ENCODE measurements around the gene KASH5.
"Not testable (repeated sequence)": the region's sequence is repeated elsewhere in the genome, so short reads cannot be mapped to it uniquely, and the experiment has no call there.

KASH5 gene

GRCh38 chr19:49459388-49459787, 71.3 kb downstream of the KASH5 start:
- DNase-seq = no peak
- peaks cover 13 to 20% of the 10 kb centered on the region in 2 experiments for H3K36me3 ChIP-seq (ENCODE audit: control insufficient read depth in 1 of 2, insufficient read depth in 2 of 2, low read length in 2 of 2)
- no peaks in the 10 kb centered on the region for H3K79me2 ChIP-seq (ENCODE audit: control insufficient read depth, insufficient read depth, low read length, poor library complexity)
- no peak overlapping the region for H2AK5ac ChIP-seq (ENCODE audit: low read length)
- no peak overlapping the region for H3K4me2 ChIP-seq (ENCODE audit: low read length)
- no peak overlapping the region for H2AFZ ChIP-seq (ENCODE audit: insufficient read depth, low read length, poor library complexity)
- no peak overlapping the region for H3K27ac ChIP-seq (ENCODE audit: low read depth, low read length)
- H3K4ac ChIP-seq (ENCODE audit: low read depth, low read length) = no peak overlapping the region
- no peak overlapping the region for H3K4me3 ChIP-seq (ENCODE audit: low read depth, low read length)
- no peak overlapping the region for H4K91ac ChIP-seq (ENCODE audit: low read depth, low read length)
- no peak overlapping the region for H2BK5ac ChIP-seq (ENCODE audit: low read depth, low read length, poor library complexity)
- H3K4me1 ChIP-seq (ENCODE audit: control insufficient read depth in 1 of 2, insufficient read depth in 2 of 2, low read length in 2 of 2) = peaks cover 0 to 7% of the 10 kb centered on the region in 2 experiments
- H3K14ac ChIP-seq (ENCODE audit: low read length) = no peak overlapping the region
- H3K9ac ChIP-seq (ENCODE audit: low read length) = no peak overlapping the region
- H3K18ac ChIP-seq (ENCODE audit: low read length) = no peak overlapping the region
- no peak overlapping the region for H2BK120ac ChIP-seq (ENCODE audit: insufficient read depth, low read length, poor library complexity)
- H3K9me3 ChIP-seq (ENCODE audit: insufficient read depth, low read depth, low read length) = no peaks in the 10 kb centered on the region
- WGBS (ENCODE audit: extremely low coverage, insufficient coverage, insufficient read length) = no CpG with 5 or more reads among the region's 12 CpGs
- H4K8ac ChIP-seq (ENCODE audit: low read depth, low read length) = no peak overlapping the region
- no peak overlapping the region for H4K12ac ChIP-seq (ENCODE audit: low read depth, low read length)
- H3K23ac ChIP-seq (ENCODE audit: low read length) = no peak overlapping the region
- no peaks in the 10 kb centered on the region for H3K79me1 ChIP-seq (ENCODE audit: low read length)
- H2BK12ac ChIP-seq (ENCODE audit: low read length) = no peak overlapping the region
- no peaks in the 10 kb centered on the region for H3K27me3 ChIP-seq (ENCODE audit: insufficient read depth, low read length)

- H2AFZ ChIP-seq (ENCODE audit: insufficient read depth, low read length, poor library complexity); H3K79me1 ChIP-seq (ENCODE audit: low read length); H3K79me2 ChIP-seq (ENCODE audit: control insufficient read depth, insufficient read depth, low read length, poor library complexity); H3K9me3 ChIP-seq (ENCODE audit: insufficient read depth, low read depth, low read length); H3K9ac ChIP-seq (ENCODE audit: low read length); H4K8ac ChIP-seq (ENCODE audit: low read depth, low read length); H3K23ac ChIP-seq (ENCODE audit: low read length); H3K4me2 ChIP-seq (ENCODE audit: low read length); H2BK120ac ChIP-seq (ENCODE audit: insufficient read depth, low read length, poor library complexity); H3K18ac ChIP-seq (ENCODE audit: low read length); H4K91ac ChIP-seq (ENCODE audit: low read depth, low read length); H3K14ac ChIP-seq (ENCODE audit: low read length); H4K12ac ChIP-seq (ENCODE audit: low read depth, low read length); H2BK5ac ChIP-seq (ENCODE audit: low read depth, low read length, poor library complexity); H3K4me3 ChIP-seq (ENCODE audit: low read depth, low read length); H3K4me1 ChIP-seq (ENCODE audit: control insufficient read depth in 1 of 2, insufficient read depth in 2 of 2, low read length in 2 of 2); H2BK12ac ChIP-seq (ENCODE audit: low read length); H3K27me3 ChIP-seq (ENCODE audit: insufficient read depth, low read length); H3K27ac ChIP-seq (ENCODE audit: low read depth, low read length); H3K4ac ChIP-seq (ENCODE audit: low read depth, low read length); H2AK5ac ChIP-seq (ENCODE audit: low read length); DNase-seq: not testable (repeated sequence)
- peaks cover 26 to 38% of the 10 kb centered on the region in 2 experiments for H3K36me3 ChIP-seq (ENCODE audit: control insufficient read depth in 1 of 2, insufficient read depth in 2 of 2, low read length in 2 of 2)
- no CpG with 5 or more reads among the region's 1 CpG for WGBS (ENCODE audit: extremely low coverage, insufficient coverage, insufficient read length)
These were observed 73.1 kb downstream of the KASH5 start for GRCh38 chr19:49461130-49461529.

- H2AFZ ChIP-seq (ENCODE audit: insufficient read depth, low read length, poor library complexity) = no peak overlapping the region
- no peak for DNase-seq
- no peak overlapping the region for H3K9ac ChIP-seq (ENCODE audit: low read length)
- H2BK5ac ChIP-seq (ENCODE audit: low read depth, low read length, poor library complexity) = no peak overlapping the region
- no peak overlapping the region for H3K14ac ChIP-seq (ENCODE audit: low read length)
- H4K8ac ChIP-seq (ENCODE audit: low read depth, low read length) = no peak overlapping the region
- H3K23ac ChIP-seq (ENCODE audit: low read length) = no peak overlapping the region
- no peak overlapping the region for H3K4me2 ChIP-seq (ENCODE audit: low read length)
- no peaks in the 10 kb centered on the region for H3K9me3 ChIP-seq (ENCODE audit: insufficient read depth, low read depth, low read length)
- no peaks in the 10 kb centered on the region for H3K79me1 ChIP-seq (ENCODE audit: low read length)
- no peak overlapping the region for H3K4ac ChIP-seq (ENCODE audit: low read depth, low read length)
- H3K4me3 ChIP-seq (ENCODE audit: low read depth, low read length) = no peak overlapping the region
- no peaks in the 10 kb centered on the region for H3K27me3 ChIP-seq (ENCODE audit: insufficient read depth, low read length)
- no peak overlapping the region for H2BK120ac ChIP-seq (ENCODE audit: insufficient read depth, low read length, poor library complexity)
- peaks cover 0 to 7% of the 10 kb centered on the region in 2 experiments for H3K4me1 ChIP-seq (ENCODE audit: control insufficient read depth in 1 of 2, insufficient read depth in 2 of 2, low read length in 2 of 2)
- peaks cover 29 to 43% of the 10 kb centered on the region in 2 experiments for H3K36me3 ChIP-seq (ENCODE audit: control insufficient read depth in 1 of 2, insufficient read depth in 2 of 2, low read length in 2 of 2)
- H4K91ac ChIP-seq (ENCODE audit: low read depth, low read length) = no peak overlapping the region
- H2BK12ac ChIP-seq (ENCODE audit: low read length) = no peak overlapping the region
- no CpG with 5 or more reads among the region's 37 CpGs for WGBS (ENCODE audit: extremely low coverage, insufficient coverage, insufficient read length)
- H4K12ac ChIP-seq (ENCODE audit: low read depth, low read length) = no peak overlapping the region
- H2AK5ac ChIP-seq (ENCODE audit: low read length) = no peak overlapping the region
- H3K27ac ChIP-seq (ENCODE audit: low read depth, low read length) = no peak overlapping the region
- H3K79me2 ChIP-seq (ENCODE audit: control insufficient read depth, insufficient read depth, low read length, poor library complexity) = no peaks in the 10 kb centered on the region
- H3K18ac ChIP-seq (ENCODE audit: low read length) = no peak overlapping the region
These were observed 73.6 kb downstream of the KASH5 start for GRCh38 chr19:49461656-49462055.

GRCh38 chr19:49462492-49462891, 74.4 kb downstream of the KASH5 start:
- H3K36me3 ChIP-seq (ENCODE audit: control insufficient read depth in 1 of 2, insufficient read depth in 2 of 2, low read length in 2 of 2) = peaks cover 29 to 48% of the 10 kb centered on the region in 2 experiments
- H3K4me1 ChIP-seq (ENCODE audit: control insufficient read depth in 1 of 2, insufficient read depth in 2 of 2, low read length in 2 of 2) = peaks cover 0 to 7% of the 10 kb centered on the region in 2 experiments
- no peak overlapping the region for H4K12ac ChIP-seq (ENCODE audit: low read depth, low read length)
- no peak overlapping the region for H3K4me3 ChIP-seq (ENCODE audit: low read depth, low read length)
- H3K27ac ChIP-seq (ENCODE audit: low read depth, low read length) = no peak overlapping the region
- H2AFZ ChIP-seq (ENCODE audit: insufficient read depth, low read length, poor library complexity) = no peak overlapping the region
- H2BK120ac ChIP-seq (ENCODE audit: insufficient read depth, low read length, poor library complexity) = no peak overlapping the region
- no peaks in the 10 kb centered on the region for H3K79me2 ChIP-seq (ENCODE audit: control insufficient read depth, insufficient read depth, low read length, poor library complexity)
- H3K79me1 ChIP-seq (ENCODE audit: low read length) = no peaks in the 10 kb centered on the region
- DNase-seq = no peak
- H2BK12ac ChIP-seq (ENCODE audit: low read length) = no peak overlapping the region
- no peak overlapping the region for H2AK5ac ChIP-seq (ENCODE audit: low read length)
- H3K27me3 ChIP-seq (ENCODE audit: insufficient read depth, low read length) = no peaks in the 10 kb centered on the region
- H3K4me2 ChIP-seq (ENCODE audit: low read length) = no peak overlapping the region
- no CpG with 5 or more reads among the region's 12 CpGs for WGBS (ENCODE audit: extremely low coverage, insufficient coverage, insufficient read length)
- H3K9ac ChIP-seq (ENCODE audit: low read length) = no peak overlapping the region
- no peak overlapping the region for H3K4ac ChIP-seq (ENCODE audit: low read depth, low read length)
- no peaks in the 10 kb centered on the region for H3K9me3 ChIP-seq (ENCODE audit: insufficient read depth, low read depth, low read length)
- H2BK5ac ChIP-seq (ENCODE audit: low read depth, low read length, poor library complexity) = no peak overlapping the region
- no peak overlapping the region for H3K14ac ChIP-seq (ENCODE audit: low read length)
- no peak overlapping the region for H3K18ac ChIP-seq (ENCODE audit: low read length)
- no peak overlapping the region for H3K23ac ChIP-seq (ENCODE audit: low read length)
- no peak overlapping the region for H4K91ac ChIP-seq (ENCODE audit: low read depth, low read length)
- H4K8ac ChIP-seq (ENCODE audit: low read depth, low read length) = no peak overlapping the region

All from trophoblast cell (in vitro differentiated cells and primary cell).